GM12878 (cell line): ENCODE data around the gene MEGF11. TPM values are rescaled to one million over a fixed set of nuclear protein-coding genes. Genes with fewer than 3 reads are reported as not detected.

ENCODE experiments used
- ATAC-seq: fragments of 200-7000 bp; cut with Tn5 transposase; 3 replicates; pipeline ENCODE4 v1.9.1; 2020; ENCODE audit warnings: mild to moderate bottlenecking, moderate library complexity
- BruUV-seq: library from RNA; stranded (reverse); fragments of 400-500 nt; replicated peaks from 2 replicates; lab custom pipeline; 2021; lab: Mats Ljungman, UMichigan
- CTCF ChIA-PET: fragments of 300-600 bp; sonication (Branson Sonifier 250); formaldehyde crosslinking; extraction: SDS; loops from one replicate; lab custom pipeline; 2021; ENCODE audit warnings: inconsistent platforms; lab: Yijun Ruan, JAX
- POLR2A ChIA-PET: fragments of 350-600 bp; formaldehyde crosslinking; extraction: SDS; loops from one replicate; lab custom pipeline; 2021; ENCODE audit warnings: inconsistent platforms; lab: Charles Lee
- RAD21 ChIA-PET: fragments of 300-600 bp; sonication (Branson Sonifier 250); formaldehyde crosslinking; loops from one replicate; lab custom pipeline; 2023; ENCODE audit warnings: antibody characterized with exemption; ENCODE audit not compliant: unreplicated experiment; lab: Charles Lee
- SMC1A ChIA-PET: fragments of 300-600 bp; sonication (Branson Sonifier 250); formaldehyde crosslinking; loops from one replicate; lab custom pipeline; 2023; ENCODE audit not compliant: unreplicated experiment, uncharacterized antibody; lab: Charles Lee
- DNase-seq: peaks from one replicate; pipeline ENCODE4 v3.0.0-alpha.2; 2011; ENCODE audit warnings: low read depth, low spot score
- FAIRE-seq: peaks from 3 replicates; lab custom pipeline; 2011; peaks lifted over from hg19 to GRCh38; lab: Jason Lieb, UNC
- H2AFZ ChIP-seq: 2 replicates; pipeline ENCODE4 v1.6.0; 2011; ENCODE audit warnings: low read depth, low read length, control low read depth; ENCODE audit not compliant: control insufficient read depth
- H3K27ac ChIP-seq: 2 replicates; pipeline ENCODE4 v1.5.1; 2011; ENCODE audit warnings: control low read depth; ENCODE audit not compliant: control insufficient read depth, insufficient read depth
- H3K27me3 ChIP-seq, 2 experiments: replicated peaks in 1 of 2; 2 replicates each; pipeline versions ENCODE4 v1.6.0 to v1.6.1; 2011; ENCODE audit warnings: low read length in 1 of 2; ENCODE audit not compliant: control insufficient read depth in 2 of 2, insufficient read depth in 2 of 2
- H3K36me3 ChIP-seq, 2 experiments: 2 replicates each; pipeline ENCODE4 v1.5.1; 2011; ENCODE audit warnings: low read length in 1 of 2; ENCODE audit not compliant: control insufficient read depth in 2 of 2, insufficient read depth in 2 of 2
- H3K4me1 ChIP-seq: 2 replicates; pipeline ENCODE4 v1.6.1; 2011; ENCODE audit warnings: mild to moderate bottlenecking, low read length, moderate library complexity, mixed read lengths; ENCODE audit not compliant: control insufficient read depth, insufficient read depth
- H3K4me2 ChIP-seq: 2 replicates; pipeline ENCODE4 v1.6.0; 2011; ENCODE audit warnings: control low read depth; ENCODE audit not compliant: control insufficient read depth, insufficient read depth
- H3K4me3 ChIP-seq: fragments of 200-600 bp; sonication (generic); 2 replicates; pipeline ENCODE4 v1.5.1; 2016
- H3K79me2 ChIP-seq: 2 replicates; pipeline ENCODE4 v1.6.0; 2011; ENCODE audit warnings: low read length; ENCODE audit not compliant: control insufficient read depth, insufficient read depth
- H3K9ac ChIP-seq: 2 replicates; pipeline ENCODE4 v1.8.0; 2011; ENCODE audit warnings: low read length, control low read depth, mixed read lengths; ENCODE audit not compliant: control insufficient read depth, insufficient read depth
- H3K9me3 ChIP-seq: replicated peaks from 3 replicates; pipeline ENCODE4 v1.5.1; 2011; ENCODE audit warnings: mild to moderate bottlenecking, low read length; ENCODE audit not compliant: control insufficient read depth, insufficient read depth
- H4K20me1 ChIP-seq: 2 replicates; pipeline ENCODE4 v1.6.0; 2011; ENCODE audit not compliant: control insufficient read depth, insufficient read depth
- CBX3 ChIP-seq: fragments of 200-600 bp; sonication (generic); IDR thresholded peaks from 2 replicates; pipeline ENCODE4 v1.6.1; 2016; ENCODE audit warnings: low read depth, borderline replicate concordance
- DPF2 ChIP-seq: fragments of 450-650 bp; IDR thresholded peaks from 2 replicates; pipeline ENCODE4 v1.6.1; 2017; ENCODE audit warnings: mild to moderate bottlenecking
- GABPA ChIP-seq: IDR thresholded peaks from 2 replicates; pipeline ENCODE4 v1.6.1; 2014; ENCODE audit warnings: antibody characterized with exemption, low read depth, mild to moderate bottlenecking, inconsistent platforms
- KDM1A ChIP-seq: fragments of 200-600 bp; sonication (generic); IDR thresholded peaks from 2 replicates; pipeline ENCODE4 v1.6.1; 2016; ENCODE audit warnings: borderline replicate concordance
- NFYA ChIP-seq: IDR thresholded peaks from 2 replicates; pipeline ENCODE4 v1.6.1; 2011; ENCODE audit warnings: low read depth, mild to moderate bottlenecking, low read length, improper control_type of control experiment, borderline replicate concordance
- RAD51 ChIP-seq: fragments of 450-650 bp; IDR thresholded peaks from 2 replicates; pipeline ENCODE4 v1.6.1; 2016; ENCODE audit warnings: moderate library complexity, mild to moderate bottlenecking, inconsistent platforms
- SPI1 ChIP-seq: IDR thresholded peaks from 2 replicates; pipeline ENCODE4 v1.6.1; 2011; ENCODE audit warnings: low read depth, mild to moderate bottlenecking, low read length, moderate library complexity, borderline replicate concordance; ENCODE audit not compliant: insufficient read depth
- WGBS: methylation state at CpG from one replicate; pipeline ENCODE4 v1.1.6; 2016; ENCODE audit warnings: low lambda C conversion rate; ENCODE audit not compliant: insufficient replicate concordance, insufficient coverage; ENCODE audit errors: missing lambda C conversion rate; 5-methylcytosine and 5-hydroxymethylcytosine counted together
- in situ Hi-C: fragments of 300-500 bp; cut with MboI; formaldehyde crosslinking; loops from 9 replicates; pipeline ENCODE4 v1.14.3; 2018; ENCODE audit warnings: mixed read lengths
- intact Hi-C: fragments of 100-400 bp; cut with micrococcal nuclease; formaldehyde crosslinking; loops from one replicate; pipeline ENCODE4 v1.14.2; 2022; ENCODE audit not compliant: unreplicated experiment
- polyA plus RNA-seq, 11 experiments: library from polyadenylated mRNA; depleted of rRNA in 4 of 11; unstranded in 6 of 11; stranded (reverse) in 5 of 11; fragments of >200 nt; fragmentation: Nextera tagmentation in 4 of 11; fragmentation: Illumina TruSeq in 1 of 11; extraction: Ambion mirVana in 4 of 11; extraction: Trizol in 1 of 11; gene quantifications; 1 replicate in 1 of 11; 2 replicates in 10 of 11; pipeline versions ENCODE4 v1.2.1 to v1.2.3, GENCODE V29; 2011 to 2016; ENCODE audit warnings: inconsistent platforms in 2 of 11, missing spikeins in 2 of 11, low read depth in 1 of 11
- total RNA-seq, 4 experiments: library from RNA; depleted of rRNA in 3 of 4; stranded (reverse); fragments of >200 nt in 3 of 4; fragmentation: Illumina TruSeq in 1 of 4; extraction: Trizol in 1 of 4; gene quantifications; 2 replicates each; pipeline versions ENCODE4 v1.2.1 to v1.2.3, GENCODE V29; 2013 to 2021
- TF ChIP-seq, protein P1 (sequence below): IDR thresholded peaks from 2 replicates; pipeline ENCODE4 v1.6.1; 2011; ENCODE audit warnings: low read depth, mild to moderate bottlenecking, low read length, moderate library complexity, borderline replicate concordance; ENCODE audit errors: extremely low read depth
- TF ChIP-seq, protein P2 (sequence below): IDR thresholded peaks from 2 replicates; pipeline ENCODE4 v1.6.1; 2012; ENCODE audit warnings: low read depth, low read length, improper control_type of control experiment
- TF ChIP-seq, protein P3 (sequence below): fragments of 450-650 bp; IDR thresholded peaks from 2 replicates; pipeline ENCODE4 v1.6.1; 2014; ENCODE audit warnings: mild to moderate bottlenecking

MEGF11 gene
- total and polyA plus RNA-seq, 10 of the 15 experiments (the other 5 are each of a cell fraction or from before 2014, with no cell fraction given), result 0.03 to 1.7 (median 0.49) TPM

DNA sequence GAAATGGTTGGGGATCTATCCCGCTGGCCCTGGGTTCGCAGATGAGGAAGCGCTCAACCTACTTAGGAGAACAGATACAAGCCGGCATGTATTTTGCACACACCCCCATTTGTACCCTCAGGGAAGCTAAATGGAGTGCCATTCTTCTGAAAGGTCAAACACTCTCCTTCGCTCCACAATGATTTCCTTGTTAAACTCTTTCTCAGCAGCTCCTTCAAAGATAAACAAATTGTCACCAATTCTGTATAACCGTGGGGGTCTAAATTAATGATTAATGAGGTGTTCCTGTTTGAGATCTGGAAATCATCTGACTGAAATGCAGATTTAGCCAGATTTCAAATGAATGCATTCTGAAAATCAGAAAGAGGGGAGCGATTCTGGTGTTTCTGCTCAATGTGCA, 124.0 kb downstream of the MEGF11 start:
- SMC1A ChIA-PET, result interaction anchor here (1.3 kb wide), 1 partner anchor 57 kb away, joined by 3 read pairs; no protein-coding TSS in a partner anchor

More for the DNA sequence above, 124.0 kb downstream of the MEGF11 start:
- Histone ChIP-seq H3K27me3 (peaks cover 4 to 5% of the 10 kb centered on the region in 2 experiments), H3K4me3 (no peak overlapping the region), H3K36me3 (no peaks in the 10 kb centered on the region), H3K27ac (no peak overlapping the region), H4K20me1 (0 out of 2 replicates have a peak, but pooled peaks cover 2% of the 10 kb centered on the region), H3K9me3 (no peaks in the 10 kb centered on the region), H2AFZ (no peak overlapping the region), H3K79me2 (no peaks in the 10 kb centered on the region), H3K4me2 (no peak overlapping the region), H3K4me1 (no peaks in the 10 kb centered on the region), H3K9ac (no peak overlapping the region)
- in situ Hi-C loops (no loop called here), intact Hi-C loops (no loop called here)
- BruUV-seq, result no TSS peak
- ChIA-PET CTCF (interaction anchor here (1.7 kb wide), 1 partner anchor 61 kb away, joined by 5 read pairs; no protein-coding TSS in a partner anchor), RAD21 (no interaction called here), POLR2A (no interaction called here)
- FAIRE-seq, result no peak
- no peak for TF ChIP-seq SPI1
- TF ChIP-seq KDM1A, result no peak
- TF ChIP-seq DPF2, result no peak
- no peak for TF ChIP-seq RAD51
- no peak for TF ChIP-seq CBX3
- TF ChIP-seq, protein P1, sequence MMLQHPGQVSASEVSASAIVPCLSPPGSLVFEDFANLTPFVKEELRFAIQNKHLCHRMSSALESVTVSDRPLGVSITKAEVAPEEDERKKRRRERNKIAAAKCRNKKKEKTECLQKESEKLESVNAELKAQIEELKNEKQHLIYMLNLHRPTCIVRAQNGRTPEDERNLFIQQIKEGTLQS, result no peak
- TF ChIP-seq, protein P2, sequence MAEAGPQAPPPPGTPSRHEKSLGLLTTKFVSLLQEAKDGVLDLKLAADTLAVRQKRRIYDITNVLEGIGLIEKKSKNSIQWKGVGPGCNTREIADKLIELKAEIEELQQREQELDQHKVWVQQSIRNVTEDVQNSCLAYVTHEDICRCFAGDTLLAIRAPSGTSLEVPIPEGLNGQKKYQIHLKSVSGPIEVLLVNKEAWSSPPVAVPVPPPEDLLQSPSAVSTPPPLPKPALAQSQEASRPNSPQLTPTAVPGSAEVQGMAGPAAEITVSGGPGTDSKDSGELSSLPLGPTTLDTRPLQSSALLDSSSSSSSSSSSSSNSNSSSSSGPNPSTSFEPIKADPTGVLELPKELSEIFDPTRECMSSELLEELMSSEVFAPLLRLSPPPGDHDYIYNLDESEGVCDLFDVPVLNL, result no peak
- TF ChIP-seq, protein P3, sequence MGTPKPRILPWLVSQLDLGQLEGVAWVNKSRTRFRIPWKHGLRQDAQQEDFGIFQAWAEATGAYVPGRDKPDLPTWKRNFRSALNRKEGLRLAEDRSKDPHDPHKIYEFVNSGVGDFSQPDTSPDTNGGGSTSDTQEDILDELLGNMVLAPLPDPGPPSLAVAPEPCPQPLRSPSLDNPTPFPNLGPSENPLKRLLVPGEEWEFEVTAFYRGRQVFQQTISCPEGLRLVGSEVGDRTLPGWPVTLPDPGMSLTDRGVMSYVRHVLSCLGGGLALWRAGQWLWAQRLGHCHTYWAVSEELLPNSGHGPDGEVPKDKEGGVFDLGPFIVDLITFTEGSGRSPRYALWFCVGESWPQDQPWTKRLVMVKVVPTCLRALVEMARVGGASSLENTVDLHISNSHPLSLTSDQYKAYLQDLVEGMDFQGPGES, result no peak
- TF ChIP-seq GABPA, result no peak
- TF ChIP-seq NFYA, result no peak
- no peak for DNase-seq
- no peak for ATAC-seq
- 16% methylated on average over 7 of the region's 7 CpGs for WGBS
